ENCODE data around the gene PAK6.
A peak's percentile ranks its signal among the peaks of the same experiment; 100 is the strongest.

Gene PAK6

DNA sequence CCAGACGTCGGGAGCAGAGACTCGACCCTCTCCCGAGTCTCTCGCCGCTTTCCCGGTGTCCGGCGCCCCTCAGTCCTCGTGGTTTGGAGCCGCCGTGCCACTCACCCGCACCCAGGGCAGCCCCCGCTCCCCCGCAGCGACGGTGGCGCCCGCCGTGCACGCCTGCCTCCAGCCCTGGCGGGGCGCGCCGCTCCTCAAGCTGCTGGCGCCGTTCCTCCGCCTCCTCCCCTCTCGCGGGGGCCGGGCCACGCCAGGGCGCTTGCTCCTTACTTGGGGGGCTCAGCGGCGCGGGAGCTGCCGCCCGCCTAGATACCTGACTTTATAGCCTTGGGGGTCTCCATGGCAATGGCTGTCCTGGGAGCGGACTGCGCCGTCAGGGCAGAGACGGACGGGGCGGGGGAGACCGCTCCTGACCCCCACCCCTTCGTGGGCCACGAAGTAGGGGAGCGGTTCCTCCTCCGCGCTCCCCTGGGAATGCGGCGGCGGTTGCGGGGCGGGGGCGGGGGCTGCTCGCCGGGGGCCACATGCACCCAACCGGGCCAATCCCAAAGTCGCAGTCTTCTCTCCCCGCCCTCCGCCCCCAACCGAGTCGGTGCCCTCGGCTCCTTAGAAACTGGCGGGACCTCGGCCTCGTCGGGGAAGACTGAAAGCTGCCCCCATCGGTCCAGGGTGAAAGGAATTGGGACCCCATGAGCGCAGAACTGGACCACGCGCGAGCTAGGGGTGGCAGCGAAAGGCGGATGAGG is 44.2 kb downstream of the PAK6 start, which contains the start of gene ANKRD63:
ANKRD63 (minus strand) TSS at position 196 of the 746 bp plus-strand sequence. CDS start 478 bp downstream, outside the sequence.
- H3K9me3 ChIP-seq (ENCODE audit: control insufficient read depth, low read length): no peaks in the 10 kb centered on the region
- H3K36me3 ChIP-seq (ENCODE audit: control insufficient read depth, insufficient read depth, low read length): peaks cover 1% of the 10 kb centered on the region
- H3K4me1 ChIP-seq (ENCODE audit: control insufficient read depth, insufficient read depth, low read length, poor library complexity, severe bottlenecking): peaks cover 13% of the 10 kb centered on the region
- H3K27ac ChIP-seq (ENCODE audit: insufficient read depth, low read length, poor library complexity, severe bottlenecking): no peak within 1 kb of the TSS
- no peak for DNase-seq
- H3K27me3 ChIP-seq (replicated peaks; ENCODE audit: control insufficient read depth, insufficient read depth, low read length, poor library complexity, severe bottlenecking): peaks cover 20% of the 10 kb centered on the region
- H3K4me3 ChIP-seq (ENCODE audit: insufficient read depth, low read depth, low read length, poor library complexity, severe bottlenecking): peak within 1 kb of the TSS; percentile 62

DNA sequence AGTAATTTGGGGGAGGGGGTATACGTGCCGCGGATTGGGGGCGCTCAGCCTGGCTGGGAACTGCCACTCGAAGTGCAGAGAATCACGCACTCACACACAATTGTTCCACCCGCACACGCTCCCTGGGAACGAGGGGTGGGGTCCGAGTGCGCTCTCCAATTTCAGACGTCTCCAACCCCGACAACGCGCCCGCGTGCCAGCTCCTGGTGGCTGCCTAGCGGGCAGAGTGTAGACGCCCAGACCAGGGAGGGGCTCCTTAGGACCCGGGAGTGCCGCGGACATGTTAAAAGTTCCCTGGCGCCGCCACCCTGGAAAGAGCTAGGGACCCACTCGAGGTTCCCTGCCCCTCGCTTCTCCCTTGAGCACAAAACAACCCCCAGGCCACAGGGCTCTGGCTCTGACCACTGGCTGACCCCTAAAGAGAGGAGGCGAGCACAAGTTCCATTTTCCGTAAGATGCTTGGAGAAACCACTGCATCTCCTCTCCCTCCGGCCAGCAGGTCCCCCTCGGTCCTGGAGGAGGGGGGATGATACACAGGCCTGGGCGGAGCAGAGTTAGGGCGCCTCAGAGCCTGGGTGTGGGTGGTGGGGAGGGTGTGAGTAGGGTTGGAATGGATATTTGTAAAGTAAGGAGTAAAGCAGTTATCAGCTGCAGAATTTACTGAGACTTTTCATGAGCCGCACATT is 44.9 kb downstream of the PAK6 start:
- Histone ChIP-seq H3K4me1 (ENCODE audit: control insufficient read depth, insufficient read depth, low read length, poor library complexity, severe bottlenecking) (peaks cover 13% of the 10 kb centered on the region), H3K4me3 (ENCODE audit: insufficient read depth, low read depth, low read length, poor library complexity, severe bottlenecking) (peak overlapping the region; percentile 62), H3K9me3 (ENCODE audit: control insufficient read depth, low read length) (no peaks in the 10 kb centered on the region), H3K36me3 (ENCODE audit: control insufficient read depth, insufficient read depth, low read length) (peaks cover 8% of the 10 kb centered on the region), H3K27me3 (replicated peaks; ENCODE audit: control insufficient read depth, insufficient read depth, low read length, poor library complexity, severe bottlenecking) (peaks cover 20% of the 10 kb centered on the region), H3K27ac (ENCODE audit: insufficient read depth, low read length, poor library complexity, severe bottlenecking) (no peak overlapping the region)
- no peak for DNase-seq

DNA sequence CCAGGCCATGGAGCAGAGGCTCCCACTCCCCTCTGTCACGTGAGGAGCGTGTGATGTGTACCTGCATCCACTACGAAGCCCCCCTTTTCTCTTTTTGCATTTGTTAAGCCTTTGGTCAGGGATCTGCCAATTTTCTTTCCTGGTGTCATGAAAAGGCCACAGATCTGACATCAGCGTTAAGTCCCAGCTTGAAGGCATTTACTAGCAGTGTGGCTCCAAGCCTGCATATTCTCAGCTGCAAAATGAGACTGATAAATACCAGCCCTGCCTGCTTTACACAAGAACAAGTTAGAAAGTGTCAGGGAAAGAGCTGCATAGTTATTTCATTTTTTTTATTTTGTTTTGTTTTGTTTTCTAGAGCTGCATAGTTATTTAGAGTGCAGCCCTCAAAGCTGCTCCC is 46.3 kb downstream of the PAK6 start:
- Histone ChIP-seq H3K9me3 (ENCODE audit: control insufficient read depth, low read length) (no peaks in the 10 kb centered on the region), H3K27ac (ENCODE audit: insufficient read depth, low read length, poor library complexity, severe bottlenecking) (no peak overlapping the region), H3K4me1 (ENCODE audit: control insufficient read depth, insufficient read depth, low read length, poor library complexity, severe bottlenecking) (peaks cover 10% of the 10 kb centered on the region), H3K27me3 (replicated peaks; ENCODE audit: control insufficient read depth, insufficient read depth, low read length, poor library complexity, severe bottlenecking) (peaks cover 17% of the 10 kb centered on the region), H3K36me3 (ENCODE audit: control insufficient read depth, insufficient read depth, low read length) (peaks cover 22% of the 10 kb centered on the region), H3K4me3 (ENCODE audit: insufficient read depth, low read depth, low read length, poor library complexity, severe bottlenecking) (no peak overlapping the region)
- no peak for DNase-seq

DNA sequence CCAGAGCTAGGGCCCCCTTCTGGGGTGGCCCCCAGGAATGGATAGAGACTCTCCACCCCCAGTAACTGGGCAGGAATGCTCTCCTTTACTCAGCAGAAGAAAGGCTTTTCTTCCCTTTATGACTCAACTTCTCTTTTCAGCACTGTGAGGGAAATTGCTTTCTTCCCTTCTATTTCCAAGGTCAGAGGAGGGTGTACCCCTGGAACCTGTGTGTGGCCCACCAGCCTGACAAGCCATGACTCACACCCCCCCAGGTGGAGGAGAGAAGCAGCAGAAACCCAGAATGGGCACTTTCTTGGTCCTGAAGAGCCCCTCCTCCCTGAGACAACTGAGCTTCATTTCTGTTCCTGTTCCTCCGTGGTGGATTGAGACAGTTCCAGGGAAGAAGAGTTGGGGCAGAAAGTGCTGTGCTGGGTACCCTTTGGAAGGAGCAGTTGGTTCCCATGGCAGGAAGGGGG is 46.7 kb downstream of the PAK6 start:
- no peak for DNase-seq
- peaks cover 10% of the 10 kb centered on the region for H3K4me1 ChIP-seq (ENCODE audit: control insufficient read depth, insufficient read depth, low read length, poor library complexity, severe bottlenecking)
- no peak overlapping the region for H3K4me3 ChIP-seq (ENCODE audit: insufficient read depth, low read depth, low read length, poor library complexity, severe bottlenecking)
- H3K27me3 ChIP-seq (replicated peaks; ENCODE audit: control insufficient read depth, insufficient read depth, low read length, poor library complexity, severe bottlenecking): peaks cover 17% of the 10 kb centered on the region
- H3K9me3 ChIP-seq (ENCODE audit: control insufficient read depth, low read length): no peaks in the 10 kb centered on the region
- no peak overlapping the region for H3K27ac ChIP-seq (ENCODE audit: insufficient read depth, low read length, poor library complexity, severe bottlenecking)
- H3K36me3 ChIP-seq (ENCODE audit: control insufficient read depth, insufficient read depth, low read length): peaks cover 27% of the 10 kb centered on the region

DNA sequence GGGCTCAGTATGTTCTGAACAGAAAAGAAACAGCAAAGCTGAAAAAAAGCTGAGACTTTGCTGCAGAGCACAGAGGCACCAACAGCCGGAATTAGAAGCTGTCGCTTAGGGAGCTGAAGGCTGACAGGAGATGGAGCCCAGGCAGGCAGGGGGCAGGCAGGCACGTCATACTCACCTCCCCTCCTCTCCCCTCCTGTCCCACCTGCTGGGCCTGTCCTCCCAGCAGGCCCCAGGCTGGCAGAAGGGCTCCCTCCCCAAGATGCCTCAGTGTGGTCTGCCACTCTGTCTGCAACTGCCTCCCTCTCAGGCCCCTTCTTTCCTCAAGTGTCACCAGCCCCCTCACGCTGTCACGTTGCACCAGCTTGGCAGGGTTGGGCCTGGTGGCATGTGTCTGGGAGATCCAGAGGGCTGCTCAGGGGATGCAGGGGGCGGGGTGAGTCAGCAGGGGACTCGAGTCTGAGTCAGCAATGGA is 47.2 kb downstream of the PAK6 start:
- Histone ChIP-seq H3K4me3 (ENCODE audit: insufficient read depth, low read depth, low read length, poor library complexity, severe bottlenecking) (no peak overlapping the region), H3K9me3 (ENCODE audit: control insufficient read depth, low read length) (no peaks in the 10 kb centered on the region), H3K4me1 (ENCODE audit: control insufficient read depth, insufficient read depth, low read length, poor library complexity, severe bottlenecking) (peaks cover 10% of the 10 kb centered on the region), H3K36me3 (ENCODE audit: control insufficient read depth, insufficient read depth, low read length) (peaks cover 27% of the 10 kb centered on the region), H3K27me3 (replicated peaks; ENCODE audit: control insufficient read depth, insufficient read depth, low read length, poor library complexity, severe bottlenecking) (peaks cover 14% of the 10 kb centered on the region), H3K27ac (ENCODE audit: insufficient read depth, low read length, poor library complexity, severe bottlenecking) (peak overlapping the region; percentile 11)
- no peak for DNase-seq

DNA sequence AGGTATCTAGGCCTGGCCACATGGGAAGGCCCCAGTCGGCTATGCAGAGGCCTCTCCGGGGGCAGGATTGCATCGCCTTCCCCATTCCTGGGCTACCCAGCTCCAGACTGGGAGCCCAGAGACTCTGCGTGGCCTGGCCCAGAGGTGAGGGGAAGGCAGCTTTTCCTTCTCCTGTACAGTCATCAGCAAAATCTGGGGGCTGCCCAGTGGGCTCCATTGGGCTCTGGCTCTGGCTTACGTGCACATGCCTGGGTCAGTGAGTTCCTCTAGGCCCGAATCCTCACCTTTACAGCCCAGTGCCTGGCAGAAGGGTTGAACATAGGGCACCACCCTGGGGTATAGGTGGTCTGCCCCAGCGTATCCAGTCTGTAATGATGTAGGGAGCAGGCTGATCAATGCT is 47.9 kb downstream of the PAK6 start:
- Histone ChIP-seq H3K27me3 (replicated peaks; ENCODE audit: control insufficient read depth, insufficient read depth, low read length, poor library complexity, severe bottlenecking) (peaks cover 9% of the 10 kb centered on the region), H3K9me3 (ENCODE audit: control insufficient read depth, low read length) (no peaks in the 10 kb centered on the region), H3K4me1 (ENCODE audit: control insufficient read depth, insufficient read depth, low read length, poor library complexity, severe bottlenecking) (peaks cover 7% of the 10 kb centered on the region), H3K27ac (ENCODE audit: insufficient read depth, low read length, poor library complexity, severe bottlenecking) (no peak overlapping the region), H3K4me3 (ENCODE audit: insufficient read depth, low read depth, low read length, poor library complexity, severe bottlenecking) (no peak overlapping the region), H3K36me3 (ENCODE audit: control insufficient read depth, insufficient read depth, low read length) (peaks cover 29% of the 10 kb centered on the region)
- DNase-seq: no peak

DNA sequence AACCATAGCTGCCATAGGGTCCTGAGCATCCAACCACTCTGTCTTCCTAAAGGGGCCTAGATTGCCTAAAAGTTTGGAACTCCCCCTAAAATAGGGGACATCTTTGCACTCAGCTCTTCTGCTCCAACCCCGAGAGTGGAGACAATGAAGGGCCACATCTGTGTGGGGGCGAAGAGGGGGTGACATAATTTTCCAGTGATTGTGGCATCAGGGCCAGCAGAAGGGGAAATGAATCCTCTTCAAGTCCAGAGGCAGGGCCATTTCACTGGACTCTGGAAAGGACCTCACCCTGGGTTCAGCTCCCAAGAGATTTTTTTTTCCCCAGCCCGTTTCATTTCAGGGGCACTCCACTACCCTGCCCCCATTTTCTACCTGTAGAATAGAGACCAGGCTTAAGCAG is 48.6 kb downstream of the PAK6 start:
- H3K36me3 ChIP-seq (ENCODE audit: control insufficient read depth, insufficient read depth, low read length): peaks cover 36% of the 10 kb centered on the region
- H3K27ac ChIP-seq (ENCODE audit: insufficient read depth, low read length, poor library complexity, severe bottlenecking): no peak overlapping the region
- no peaks in the 10 kb centered on the region for H3K9me3 ChIP-seq (ENCODE audit: control insufficient read depth, low read length)
- DNase-seq: no peak
- no peak overlapping the region for H3K4me3 ChIP-seq (ENCODE audit: insufficient read depth, low read depth, low read length, poor library complexity, severe bottlenecking)
- H3K27me3 ChIP-seq (replicated peaks; ENCODE audit: control insufficient read depth, insufficient read depth, low read length, poor library complexity, severe bottlenecking): peaks cover 7% of the 10 kb centered on the region
- peaks cover 7% of the 10 kb centered on the region for H3K4me1 ChIP-seq (ENCODE audit: control insufficient read depth, insufficient read depth, low read length, poor library complexity, severe bottlenecking)

DNA sequence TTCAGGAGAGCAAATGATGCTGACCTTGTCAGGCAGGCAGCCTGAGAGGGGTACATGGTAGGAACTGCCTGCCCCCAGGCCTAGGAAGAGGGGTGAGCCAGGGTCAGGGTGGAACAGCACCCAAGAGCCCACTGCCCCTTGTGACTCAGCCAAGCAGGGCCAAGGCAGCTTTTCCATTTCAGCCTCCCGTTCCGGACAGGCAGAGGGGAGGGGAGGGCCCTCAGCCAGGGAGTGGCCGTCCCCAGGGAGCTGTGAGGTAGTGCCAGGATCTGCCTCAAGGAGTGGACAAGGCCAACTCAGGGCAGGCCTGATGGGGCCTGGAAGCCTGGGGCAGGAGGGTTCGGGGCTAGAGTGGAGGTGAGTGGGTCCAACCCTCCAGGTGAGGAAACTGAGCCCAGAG is 49.1 kb downstream of the PAK6 start:
- Histone ChIP-seq H3K27ac (ENCODE audit: insufficient read depth, low read length, poor library complexity, severe bottlenecking) (no peak overlapping the region), H3K4me3 (ENCODE audit: insufficient read depth, low read depth, low read length, poor library complexity, severe bottlenecking) (no peak overlapping the region), H3K4me1 (ENCODE audit: control insufficient read depth, insufficient read depth, low read length, poor library complexity, severe bottlenecking) (peaks cover 7% of the 10 kb centered on the region), H3K27me3 (replicated peaks; ENCODE audit: control insufficient read depth, insufficient read depth, low read length, poor library complexity, severe bottlenecking) (peaks cover 2% of the 10 kb centered on the region), H3K36me3 (ENCODE audit: control insufficient read depth, insufficient read depth, low read length) (peaks cover 41% of the 10 kb centered on the region), H3K9me3 (ENCODE audit: control insufficient read depth, low read length) (no peaks in the 10 kb centered on the region)
- no peak for DNase-seq

DNA sequence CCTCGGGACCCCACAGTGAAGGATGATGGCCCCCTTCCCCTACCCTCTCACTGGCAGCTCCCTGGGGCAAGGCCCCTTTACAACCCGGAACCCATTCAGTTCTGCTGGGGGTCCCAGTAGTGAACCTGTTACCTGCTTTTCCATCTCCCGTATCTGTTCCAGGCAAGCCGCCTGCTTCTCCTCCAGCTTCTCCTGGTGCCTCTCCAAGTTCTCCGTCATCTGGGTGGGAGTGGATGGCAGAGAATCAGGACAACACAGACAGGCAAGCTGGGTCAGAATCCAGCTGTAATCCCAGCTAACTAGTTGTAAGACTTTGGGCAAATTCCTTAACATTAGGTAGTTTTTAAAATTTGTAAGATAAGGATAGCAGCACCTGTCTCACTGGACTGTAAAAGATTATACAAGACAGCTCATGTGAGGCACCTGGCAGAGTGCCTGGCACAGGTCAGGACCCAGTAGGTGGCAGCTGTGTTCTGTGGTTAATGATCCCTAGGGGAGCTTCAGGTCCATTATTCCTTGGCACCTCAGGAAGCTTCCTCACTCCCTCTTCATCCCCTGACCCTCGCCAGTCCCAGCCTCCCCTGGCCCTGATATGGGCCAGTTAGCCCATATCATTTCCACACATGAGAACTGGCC is 50.4 kb downstream of the PAK6 start:
- Histone ChIP-seq H3K36me3 (ENCODE audit: control insufficient read depth, insufficient read depth, low read length) (peaks cover 53% of the 10 kb centered on the region), H3K4me3 (ENCODE audit: insufficient read depth, low read depth, low read length, poor library complexity, severe bottlenecking) (no peak overlapping the region), H3K4me1 (ENCODE audit: control insufficient read depth, insufficient read depth, low read length, poor library complexity, severe bottlenecking) (no peaks in the 10 kb centered on the region), H3K9me3 (ENCODE audit: control insufficient read depth, low read length) (no peaks in the 10 kb centered on the region), H3K27me3 (replicated peaks; ENCODE audit: control insufficient read depth, insufficient read depth, low read length, poor library complexity, severe bottlenecking) (no peaks in the 10 kb centered on the region), H3K27ac (ENCODE audit: insufficient read depth, low read length, poor library complexity, severe bottlenecking) (no peak overlapping the region)
- DNase-seq: no peak

DNA sequence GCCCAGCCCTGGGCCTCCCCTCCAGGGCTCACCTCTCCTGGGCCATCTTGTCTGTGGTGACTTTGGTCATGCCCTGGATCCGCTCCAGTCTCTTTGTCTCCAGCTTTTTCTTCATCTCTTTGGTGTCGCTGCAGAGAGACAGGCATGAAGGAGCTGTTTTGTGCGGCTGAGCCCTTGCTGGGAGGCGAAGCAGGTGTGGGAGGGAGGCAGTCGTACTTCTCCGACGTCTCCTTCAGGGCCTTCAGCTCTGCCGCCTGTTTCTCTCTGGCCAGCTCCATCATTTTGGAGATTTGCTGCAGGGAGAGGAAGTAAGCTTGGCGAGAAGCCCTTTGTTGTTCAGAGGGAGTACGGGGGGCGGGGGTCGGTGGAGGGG is 51.7 kb downstream of the PAK6 start:
- H3K27me3 ChIP-seq (replicated peaks; ENCODE audit: control insufficient read depth, insufficient read depth, low read length, poor library complexity, severe bottlenecking): no peaks in the 10 kb centered on the region
- H3K36me3 ChIP-seq (ENCODE audit: control insufficient read depth, insufficient read depth, low read length): peaks cover 64% of the 10 kb centered on the region
- no peak overlapping the region for H3K27ac ChIP-seq (ENCODE audit: insufficient read depth, low read length, poor library complexity, severe bottlenecking)
- no peak for DNase-seq
- no peaks in the 10 kb centered on the region for H3K9me3 ChIP-seq (ENCODE audit: control insufficient read depth, low read length)
- no peaks in the 10 kb centered on the region for H3K4me1 ChIP-seq (ENCODE audit: control insufficient read depth, insufficient read depth, low read length, poor library complexity, severe bottlenecking)
- no peak overlapping the region for H3K4me3 ChIP-seq (ENCODE audit: insufficient read depth, low read depth, low read length, poor library complexity, severe bottlenecking)

All from effector memory CD4-positive, alpha-beta T cell (primary cell).